Endodermal cell (in vitro differentiated cells): ENCODE data around the gene C5orf22. TPM values are rescaled to one million over a fixed set of nuclear protein-coding genes. Genes with fewer than 3 reads are reported as not detected.

ENCODE experiments used
- DNase-seq: peaks from one replicate; pipeline ENCODE4 v3.0.0-alpha.2; 2017
- H3K27ac ChIP-seq: 2 replicates; pipeline ENCODE4 v1.5.1; 2013; ENCODE audit warnings: mild to moderate bottlenecking, low read depth, low read length, moderate library complexity
- H3K27me3 ChIP-seq: 2 replicates; pipeline ENCODE4 v1.6.1; 2013; ENCODE audit warnings: mild to moderate bottlenecking, low read length, moderate library complexity; ENCODE audit not compliant: insufficient read depth, control insufficient read depth, poor library complexity, severe bottlenecking
- H3K36me3 ChIP-seq: 2 replicates; pipeline ENCODE4 v1.7.0; 2013; ENCODE audit warnings: mild to moderate bottlenecking, low read length, moderate library complexity; ENCODE audit not compliant: control insufficient read depth, insufficient read depth
- H3K4me1 ChIP-seq: one replicate; pipeline ENCODE4 v1.7.0; 2013; ENCODE audit warnings: low read length; ENCODE audit not compliant: control insufficient read depth, insufficient read depth
- H3K4me3 ChIP-seq: 2 replicates; pipeline ENCODE4 v1.5.1; 2013; ENCODE audit warnings: mild to moderate bottlenecking, low read length, moderate library complexity
- H3K9ac ChIP-seq: 2 replicates; pipeline ENCODE4 v1.6.1; 2013; ENCODE audit warnings: mild to moderate bottlenecking, low read length, moderate library complexity; ENCODE audit not compliant: poor library complexity, severe bottlenecking; ENCODE audit errors: extremely low read depth
- H3K9me3 ChIP-seq: 2 replicates; pipeline ENCODE4 v1.6.1; 2013; ENCODE audit warnings: mild to moderate bottlenecking, low read length, moderate library complexity; ENCODE audit not compliant: control insufficient read depth
- H3K27ac Mint-ChIP-seq: 2 replicates; pipeline ENCODE4 v1.8.0; 2020; ENCODE audit warnings: mixed read lengths
- H3K27me3 Mint-ChIP-seq: 2 replicates; pipeline ENCODE4 v1.8.0; 2021; ENCODE audit warnings: mild to moderate bottlenecking, mixed read lengths; ENCODE audit not compliant: insufficient read depth
- H3K36me3 Mint-ChIP-seq: 2 replicates; pipeline ENCODE4 v1.8.0; 2020; ENCODE audit warnings: low read depth, mixed read lengths
- H3K4me1 Mint-ChIP-seq: 2 replicates; pipeline ENCODE4 v1.8.0; 2020; ENCODE audit warnings: mixed read lengths
- H3K4me3 Mint-ChIP-seq: 2 replicates; pipeline ENCODE4 v1.8.0; 2020; ENCODE audit warnings: mild to moderate bottlenecking, moderate library complexity, mixed read lengths
- H3K9me3 Mint-ChIP-seq: 2 replicates; pipeline ENCODE4 v1.8.0; 2020; ENCODE audit warnings: mild to moderate bottlenecking, mixed read lengths
- WGBS, 2 experiments: methylation state at CpG; one replicate each; pipeline versions ENCODE4 v1.1.5 to v1.1.7; 2013; ENCODE audit warnings: missing lambda C conversion rate in 2 of 2, mixed read lengths in 1 of 2; ENCODE audit not compliant: insufficient coverage in 1 of 2, insufficient read length in 1 of 2; 5-methylcytosine and 5-hydroxymethylcytosine counted together
- long read RNA-seq, 4 experiments: library from polyadenylated mRNA in 2 of 4; library from RNA in 1 of 4; library from capped mRNA in 1 of 4; stranded (forward) in 3 of 4; unstranded in 1 of 4; transcript quantifications; one replicate each; pipeline ENCODE4 v2.0.0, GENCODE V29; 2020 to 2021; ENCODE audit warnings: inconsistent platforms in 1 of 4
- polyA plus RNA-seq, 2 experiments: library from polyadenylated mRNA; stranded (reverse); fragments of 50-300 nt; gene quantifications; one replicate each; pipeline ENCODE4 v1.2.3, GENCODE V29; 2013
- total RNA-seq, 2 donors: library from RNA; stranded (reverse); fragmentation: NEBNext Ultra II Directional in 1 of 2; extraction: Animal tissue kit (Norgen Biotek cat#: 25700) in 1 of 2; gene quantifications; 2 replicates in 1 of 2; 3 replicates in 1 of 2; pipeline ENCODE4 v1.2.1, GENCODE V29; 2021
- TF ChIP-seq, protein P1 (sequence below): fragments of 200-600 bp; sonication (generic); conservative IDR thresholded peaks from 2 replicates; pipeline ENCODE4 v1.5.0; 2021; ENCODE audit warnings: antibody characterized with exemption, mild to moderate bottlenecking

The C5orf22 gene
- total RNA-seq = 10 to 100 TPM; 44.2 to 52.7 TPM
- 33.8 TPM for polyA plus RNA-seq (2013, experiment 1 of 2)
- polyA plus RNA-seq (2013, experiment 2 of 2) = 30.0 TPM
- long read RNA-seq, experiment 1, transcript C5orf22-201 (9 exons, 3,612 nt) = major isoform, 6 of 25 reads
- long read RNA-seq, experiment 1, partial matches to known transcripts = 16 of 25 reads
- long read RNA-seq, experiment 1, other reads (novel, unspliced or antisense) = 3 of 25 reads
- long read RNA-seq, experiment 2, transcript C5orf22-201 (9 exons, 3,612 nt) = major isoform, 49 of 85 reads
- long read RNA-seq, experiment 2, partial matches to known transcripts = 0 of 85 reads
- long read RNA-seq, experiment 2, other reads (novel, unspliced or antisense) = 33 of 85 reads
- long read RNA-seq, experiment 3, transcript C5orf22-201 (9 exons, 3,612 nt) = major isoform, 123 of 178 reads
- long read RNA-seq, experiment 3, transcript C5orf22-206 (9 exons, 3,117 nt) = minor isoform, 6 of 178 reads
- long read RNA-seq, experiment 3, partial matches to known transcripts = 2 of 178 reads
- long read RNA-seq, experiment 3, other reads (novel, unspliced or antisense) = 43 of 178 reads
- long read RNA-seq, experiment 4, transcript C5orf22-201 (9 exons, 3,612 nt) = major isoform, 7 of 24 reads
- long read RNA-seq, experiment 4, partial matches to known transcripts = 5 of 24 reads
- long read RNA-seq, experiment 4, other reads (novel, unspliced or antisense) = 12 of 24 reads

GRCh38 chr5:31531888-31532547 is at the start of gene C5orf22, which contains the start of gene DROSHA:
TSS of gene C5orf22 (plus strand) at chr5:31532301. CDS start at chr5:31532393, 92 bp downstream.
TSS of gene DROSHA (minus strand) at chr5:31532093. CDS start at chr5:31529059, 3,034 bp downstream.
- Histone ChIP-seq H3K4me1 (peaks cover 7% of the 10 kb centered on the region), H3K36me3 (peaks cover 67% of the 10 kb centered on the region), H3K27me3 (no peaks in the 10 kb centered on the region), H3K9ac (peak within 1 kb of the TSS; percentile 87), H3K27ac (peak within 1 kb of the TSS; percentile 58), H3K4me3 (peak within 1 kb of the TSS; percentile 99), H3K9me3 (no peaks in the 10 kb centered on the region)
- peak; percentile 98 for DNase-seq
- H3K4me3 Mint-ChIP-seq = peak within 1 kb of the TSS; percentile 99
- no peaks in the 10 kb centered on the region for H3K27me3 Mint-ChIP-seq
- H3K4me1 Mint-ChIP-seq = peaks cover 13% of the 10 kb centered on the region
- H3K27ac Mint-ChIP-seq = peak within 1 kb of the TSS; percentile 98
- no peaks in the 10 kb centered on the region for H3K9me3 Mint-ChIP-seq
- H3K36me3 Mint-ChIP-seq = peaks cover 59% of the 10 kb centered on the region
- TF ChIP-seq, protein P1, sequence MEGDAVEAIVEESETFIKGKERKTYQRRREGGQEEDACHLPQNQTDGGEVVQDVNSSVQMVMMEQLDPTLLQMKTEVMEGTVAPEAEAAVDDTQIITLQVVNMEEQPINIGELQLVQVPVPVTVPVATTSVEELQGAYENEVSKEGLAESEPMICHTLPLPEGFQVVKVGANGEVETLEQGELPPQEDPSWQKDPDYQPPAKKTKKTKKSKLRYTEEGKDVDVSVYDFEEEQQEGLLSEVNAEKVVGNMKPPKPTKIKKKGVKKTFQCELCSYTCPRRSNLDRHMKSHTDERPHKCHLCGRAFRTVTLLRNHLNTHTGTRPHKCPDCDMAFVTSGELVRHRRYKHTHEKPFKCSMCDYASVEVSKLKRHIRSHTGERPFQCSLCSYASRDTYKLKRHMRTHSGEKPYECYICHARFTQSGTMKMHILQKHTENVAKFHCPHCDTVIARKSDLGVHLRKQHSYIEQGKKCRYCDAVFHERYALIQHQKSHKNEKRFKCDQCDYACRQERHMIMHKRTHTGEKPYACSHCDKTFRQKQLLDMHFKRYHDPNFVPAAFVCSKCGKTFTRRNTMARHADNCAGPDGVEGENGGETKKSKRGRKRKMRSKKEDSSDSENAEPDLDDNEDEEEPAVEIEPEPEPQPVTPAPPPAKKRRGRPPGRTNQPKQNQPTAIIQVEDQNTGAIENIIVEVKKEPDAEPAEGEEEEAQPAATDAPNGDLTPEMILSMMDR = no peak
- WGBS, 2 experiments = 0 to 1% methylated on average over 16 to 52 of the region's 52 CpGs

DNA sequence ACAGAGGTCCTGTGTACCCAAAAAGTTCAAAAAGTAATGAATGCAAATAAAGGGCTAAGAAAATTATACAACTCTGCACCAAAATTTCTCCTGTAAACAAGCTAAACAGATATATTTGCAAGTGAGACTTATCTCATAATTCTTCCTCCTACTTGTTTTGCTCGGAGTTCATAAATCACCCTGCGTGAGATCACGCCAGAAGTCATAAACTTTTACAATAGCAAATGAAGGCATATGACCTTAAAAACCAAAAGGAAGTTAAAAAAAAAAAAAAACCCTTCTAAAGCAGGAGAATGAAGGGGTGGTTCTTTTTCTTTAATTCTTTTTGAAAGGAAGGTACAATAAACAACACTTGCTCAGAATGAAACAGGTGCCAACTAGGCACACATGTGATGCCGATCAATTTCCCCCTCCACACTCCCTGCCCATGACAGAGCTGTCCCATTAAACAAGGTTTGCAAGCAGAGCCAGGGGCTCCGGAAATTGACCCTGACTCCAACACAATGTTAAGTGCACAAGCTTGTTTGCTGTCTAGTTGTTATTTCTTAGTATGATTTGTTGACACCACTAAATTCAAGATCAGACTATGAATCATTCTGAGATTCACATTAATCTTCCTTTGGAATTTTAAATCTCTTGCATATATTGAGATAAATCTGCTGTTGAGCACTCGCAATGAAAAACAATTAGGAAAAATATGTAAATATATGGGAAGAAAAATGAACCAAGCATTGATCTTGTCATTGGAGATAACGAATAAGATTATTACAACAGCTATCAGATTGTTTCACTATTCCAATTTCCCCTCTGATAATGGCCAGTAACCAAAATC is 46.5 kb upstream of the C5orf22 start:
- TF ChIP-seq, protein P1 = no peak
- H3K4me1 Mint-ChIP-seq = peaks cover 5% of the 10 kb centered on the region
- no peak for DNase-seq
- no peaks in the 10 kb centered on the region for H3K27me3 ChIP-seq
- peak overlapping the region; percentile 56 for H3K27ac Mint-ChIP-seq
- no peaks in the 10 kb centered on the region for H3K9me3 Mint-ChIP-seq
- H3K27ac ChIP-seq = no peak overlapping the region
- H3K4me1 ChIP-seq = peaks cover 4% of the 10 kb centered on the region
- no peaks in the 10 kb centered on the region for H3K9me3 ChIP-seq
- no peak overlapping the region for H3K9ac ChIP-seq
- peaks cover 87% of the 10 kb centered on the region for H3K36me3 ChIP-seq
- no peak overlapping the region for H3K4me3 ChIP-seq
- 98 to 100% methylated on average over 1 to 7 of the region's 7 CpGs for WGBS, 2 experiments
- H3K36me3 Mint-ChIP-seq = peaks cover 49% of the 10 kb centered on the region
- H3K4me3 Mint-ChIP-seq = no peak overlapping the region
- no peaks in the 10 kb centered on the region for H3K27me3 Mint-ChIP-seq

DNA sequence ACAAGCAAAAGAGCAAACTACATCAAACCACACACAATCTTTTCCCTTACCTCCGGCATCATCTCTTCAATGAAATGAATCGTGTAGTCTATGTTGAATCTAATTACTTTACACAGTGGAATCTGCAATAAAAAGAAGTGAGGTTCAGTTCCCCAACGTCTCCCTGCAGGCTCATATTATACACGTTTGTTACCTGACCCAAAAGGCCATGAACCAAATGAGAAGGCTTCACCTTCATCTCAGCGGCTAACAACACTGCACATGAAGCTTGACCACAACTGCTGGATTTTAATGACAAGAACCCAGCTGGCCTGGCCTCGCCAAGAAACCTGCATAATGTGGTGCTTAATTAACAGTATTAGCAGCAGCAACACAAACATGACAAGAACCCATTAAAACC is 45.7 kb upstream of the C5orf22 start:
- no peaks in the 10 kb centered on the region for H3K9me3 ChIP-seq
- peaks cover 82% of the 10 kb centered on the region for H3K36me3 ChIP-seq
- H3K9ac ChIP-seq = no peak overlapping the region
- no peaks in the 10 kb centered on the region for H3K27me3 Mint-ChIP-seq
- TF ChIP-seq, protein P1 = no peak
- WGBS, 2 experiments = 90 to 92% methylated on average over 6 of the region's 6 CpGs
- H3K36me3 Mint-ChIP-seq = peaks cover 56% of the 10 kb centered on the region
- DNase-seq = no peak
- no peak overlapping the region for H3K4me3 ChIP-seq
- no peak overlapping the region for H3K4me3 Mint-ChIP-seq
- H3K4me1 Mint-ChIP-seq = peaks cover 13% of the 10 kb centered on the region
- H3K27me3 ChIP-seq = no peaks in the 10 kb centered on the region
- no peak overlapping the region for H3K27ac ChIP-seq
- H3K4me1 ChIP-seq = peaks cover 4% of the 10 kb centered on the region
- H3K27ac Mint-ChIP-seq = peak overlapping the region; percentile 4
- no peaks in the 10 kb centered on the region for H3K9me3 Mint-ChIP-seq
